HG03045 (cell line): ENCODE results near the gene ZNF177.
"Not testable (repeated sequence)": the region's sequence is repeated elsewhere in the genome, so short reads cannot be mapped to it uniquely, and the experiment has no call there.

Source experiments
- ATAC-seq: cut with Tn5 transposase; IDR thresholded peaks from one replicate; pipeline ENCODE4 v1.9.1; 2021; ENCODE audit warnings: mild to moderate bottlenecking, moderate library complexity; ENCODE audit not compliant: unreplicated experiment

ZNF177 gene

GRCh38 chr19:9362905-9363304 is at the start of gene ZNF177:
Gene ZNF177, plus strand, starts transcription at chr19:9363013. Its CDS starts 15,299 bp downstream, at chr19:9378312.
- no peak for ATAC-seq

- no peak for ATAC-seq
Measured at GRCh38 chr19:9313756-9314155, 49.1 kb upstream of the ZNF177 start.

GRCh38 chr19:9321338-9321737 is 41.5 kb upstream of the ZNF177 start:
- no peak for ATAC-seq

GRCh38 chr19:9321756-9322155 is 41.1 kb upstream of the ZNF177 start:
- ATAC-seq, result not testable (repeated sequence)

- not testable (repeated sequence) for ATAC-seq
Measured at GRCh38 chr19:9322201-9322600, 40.6 kb upstream of the ZNF177 start.

- ATAC-seq, result peak; percentile 30
Measured at GRCh38 chr19:9323557-9323918, 39.3 kb upstream of the ZNF177 start.

- peak; percentile 93 for ATAC-seq
Measured at GRCh38 chr19:9323919-9324583, 38.8 kb upstream of the ZNF177 start, which contains the start of gene ZNF559. Gene ZNF559, plus strand, starts transcription at chr19:9324179. Its CDS starts 14,371 bp downstream, at chr19:9338550.

- ATAC-seq, result no peak
Measured at GRCh38 chr19:9324584-9324962, 38.2 kb upstream of the ZNF177 start.

GRCh38 chr19:9329999-9330398 is 32.8 kb upstream of the ZNF177 start:
- no peak for ATAC-seq

GRCh38 chr19:9342610-9343304 is 20.1 kb upstream of the ZNF177 start:
- no peak for ATAC-seq

- ATAC-seq, result no peak
Measured at GRCh38 chr19:9345005-9345404, 17.8 kb upstream of the ZNF177 start.

- ATAC-seq, result no peak
Measured at GRCh38 chr19:9348253-9348652, 14.6 kb upstream of the ZNF177 start.

- no peak for ATAC-seq
Measured at GRCh38 chr19:9348671-9349070, 14.1 kb upstream of the ZNF177 start.

GRCh38 chr19:9352505-9352904 is 10.3 kb upstream of the ZNF177 start:
- no peak for ATAC-seq

GRCh38 chr19:9353011-9353410 is 9.8 kb upstream of the ZNF177 start:
- no peak for ATAC-seq

GRCh38 chr19:9354651-9355050 is 8.2 kb upstream of the ZNF177 start:
- ATAC-seq, result no peak

- no peak for ATAC-seq
Measured at GRCh38 chr19:9370738-9371619, 8.2 kb downstream of the ZNF177 start.

- ATAC-seq, result no peak
Measured at GRCh38 chr19:9381361-9381785, 18.6 kb downstream of the ZNF177 start.

GRCh38 chr19:9406798-9407352 is 44.1 kb downstream of the ZNF177 start:
- ATAC-seq, result no peak

GRCh38 chr19:9407827-9408226 is 45.0 kb downstream of the ZNF177 start:
- no peak for ATAC-seq
